A673 (cell line): ENCODE results near the gene SYK. TPM values are rescaled to one million over a fixed set of nuclear protein-coding genes. Genes with fewer than 3 reads are reported as not detected.

Experiments
- BruUV-seq: library from RNA; stranded (reverse); fragments of 400-500 nt; replicated peaks from 2 replicates; lab custom pipeline; 2021; lab: Mats Ljungman, UMichigan
- CTCF ChIA-PET: fragments of 300-600 bp; sonication (Branson Sonifier 250); formaldehyde crosslinking; loops from one replicate; lab custom pipeline; 2022; ENCODE audit warnings: antibody characterized with exemption; lab: Charles Lee
- POLR2A ChIA-PET: fragments of 300-600 bp; sonication (Branson Sonifier 250); formaldehyde crosslinking; loops from one replicate; lab custom pipeline; 2022; ENCODE audit warnings: antibody characterized with exemption; ENCODE audit not compliant: low non-redundant PET; lab: Charles Lee
- DNase-seq: peaks from one replicate; pipeline ENCODE4 v3.0.0-alpha.2; 2015; ENCODE audit warnings: low spot score
- H3K27ac ChIP-seq: fragments of 200-600 bp; sonication (generic); 2 replicates; pipeline ENCODE4 v1.5.1; 2016; ENCODE audit warnings: mixed run types, low read depth, mild to moderate bottlenecking, mixed read lengths, antibody characterized with exemption, low read length; ENCODE audit not compliant: poor library complexity, severe bottlenecking
- H3K27me3 ChIP-seq: fragments of 200-600 bp; sonication (generic); replicated peaks from 2 replicates; pipeline ENCODE4 v1.6.1; 2017; ENCODE audit warnings: mixed run types, low read depth, mild to moderate bottlenecking, mixed read lengths, antibody characterized with exemption, low read length; ENCODE audit not compliant: insufficient read depth, poor library complexity
- H3K36me3 ChIP-seq: fragments of 200-600 bp; sonication (generic); 2 replicates; pipeline ENCODE4 v1.6.1; 2016; ENCODE audit warnings: mixed run types, mild to moderate bottlenecking, mixed read lengths, antibody characterized with exemption, low read length; ENCODE audit not compliant: insufficient read depth, poor library complexity, severe bottlenecking
- H3K4me1 ChIP-seq: fragments of 200-600 bp; sonication (generic); 2 replicates; pipeline ENCODE4 v1.6.1; 2017; ENCODE audit warnings: mixed run types, mild to moderate bottlenecking, mixed read lengths, antibody characterized with exemption, low read length; ENCODE audit not compliant: insufficient read depth, poor library complexity, severe bottlenecking
- H3K4me3 ChIP-seq: fragments of 200-600 bp; sonication (generic); 2 replicates; pipeline ENCODE4 v1.5.1; 2016; ENCODE audit warnings: low read depth, mixed run types, mild to moderate bottlenecking, mixed read lengths, low read length; ENCODE audit not compliant: poor library complexity, severe bottlenecking
- H3K9me3 ChIP-seq: fragments of 200-600 bp; sonication (generic); 2 replicates; pipeline ENCODE4 v1.6.1; 2016; ENCODE audit warnings: mixed run types, low read depth, mild to moderate bottlenecking, mixed read lengths, antibody characterized with exemption, low read length; ENCODE audit not compliant: poor library complexity, severe bottlenecking
- EZH2 ChIP-seq: fragments of 200-600 bp; sonication (generic); IDR thresholded peaks from 2 replicates; pipeline ENCODE4 v1.6.1; 2017; ENCODE audit warnings: borderline replicate concordance, low read depth, mild to moderate bottlenecking, mixed read lengths, antibody characterized with exemption, low read length; ENCODE audit not compliant: poor library complexity, severe bottlenecking
- intact Hi-C: fragments of 100-400 bp; cut with micrococcal nuclease; formaldehyde crosslinking; loops from one replicate; pipeline ENCODE4 v1.10.0; 2022; ENCODE audit not compliant: unreplicated experiment
- total RNA-seq: library from RNA; stranded (reverse); gene quantifications from 2 replicates; pipeline ENCODE4 v1.2.3, GENCODE V29; 2021
- TF ChIP-seq, protein P1 (sequence below): fragments of 300-800, 200-600 bp; sonication (generic); conservative IDR thresholded peaks from 2 replicates; pipeline ENCODE4 v1.5.1; 2017; ENCODE audit warnings: low read depth, mild to moderate bottlenecking, antibody characterized with exemption, low read length, moderate library complexity, mixed read lengths

The SYK gene
- total RNA-seq, 1 experiment from 2014 or later = 14.9 TPM

DNA sequence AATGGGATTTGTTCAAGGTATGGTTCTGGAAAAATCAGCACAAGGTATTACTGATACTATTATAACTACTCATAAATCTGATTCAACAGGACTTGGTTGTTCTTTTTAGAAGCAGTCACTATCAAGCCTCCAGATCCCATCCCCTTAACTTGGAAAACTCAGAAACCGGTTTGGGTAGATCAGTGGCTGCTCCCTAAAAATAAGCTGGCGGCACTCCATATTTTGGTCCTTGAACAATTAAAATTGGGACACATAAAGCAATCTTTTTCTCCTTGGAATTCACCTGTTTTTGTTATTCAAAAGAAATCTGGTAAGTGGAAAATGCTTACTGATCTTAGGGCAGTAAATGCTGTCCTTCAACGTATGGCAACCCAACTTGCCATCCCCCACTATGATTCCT, 104.2 kb downstream of the SYK start:
- Histone ChIP-seq H3K4me3 (no peak overlapping the region), H3K27me3 (no peaks in the 10 kb centered on the region), H3K36me3 (no peaks in the 10 kb centered on the region), H3K27ac (no peak overlapping the region), H3K9me3 (no peaks in the 10 kb centered on the region), H3K4me1 (no peaks in the 10 kb centered on the region)
- TF ChIP-seq, protein P1, sequence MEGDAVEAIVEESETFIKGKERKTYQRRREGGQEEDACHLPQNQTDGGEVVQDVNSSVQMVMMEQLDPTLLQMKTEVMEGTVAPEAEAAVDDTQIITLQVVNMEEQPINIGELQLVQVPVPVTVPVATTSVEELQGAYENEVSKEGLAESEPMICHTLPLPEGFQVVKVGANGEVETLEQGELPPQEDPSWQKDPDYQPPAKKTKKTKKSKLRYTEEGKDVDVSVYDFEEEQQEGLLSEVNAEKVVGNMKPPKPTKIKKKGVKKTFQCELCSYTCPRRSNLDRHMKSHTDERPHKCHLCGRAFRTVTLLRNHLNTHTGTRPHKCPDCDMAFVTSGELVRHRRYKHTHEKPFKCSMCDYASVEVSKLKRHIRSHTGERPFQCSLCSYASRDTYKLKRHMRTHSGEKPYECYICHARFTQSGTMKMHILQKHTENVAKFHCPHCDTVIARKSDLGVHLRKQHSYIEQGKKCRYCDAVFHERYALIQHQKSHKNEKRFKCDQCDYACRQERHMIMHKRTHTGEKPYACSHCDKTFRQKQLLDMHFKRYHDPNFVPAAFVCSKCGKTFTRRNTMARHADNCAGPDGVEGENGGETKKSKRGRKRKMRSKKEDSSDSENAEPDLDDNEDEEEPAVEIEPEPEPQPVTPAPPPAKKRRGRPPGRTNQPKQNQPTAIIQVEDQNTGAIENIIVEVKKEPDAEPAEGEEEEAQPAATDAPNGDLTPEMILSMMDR = no peak
- no peak for TF ChIP-seq EZH2
- no peak for DNase-seq
- no TSS peak for BruUV-seq
- intact Hi-C loops = no loop called here
- ChIA-PET POLR2A (no interaction called here), CTCF (interaction anchor here (1.2 kb wide), 1 partner anchor 10 kb away, joined by 3 read pairs; no protein-coding TSS in a partner anchor)

- CTCF ChIA-PET = interaction anchor here (1.2 kb wide), 1 partner anchor 9 kb away, joined by 3 read pairs; no protein-coding TSS in a partner anchor
Measured at GRCh38 chr9:90906316-90907055, 104.9 kb downstream of the SYK start.

GRCh38 chr9:90907056-90907445, 105.4 kb downstream of the SYK start:
- no TSS peak for BruUV-seq
- POLR2A ChIA-PET = no interaction called here
- no peak overlapping the region for H3K4me3 ChIP-seq
- CTCF ChIA-PET = interaction anchor here (1.2 kb wide), 1 partner anchor 9 kb away, joined by 3 read pairs; no protein-coding TSS in a partner anchor
- intact Hi-C loops = no loop called here
- no peak for TF ChIP-seq EZH2
- TF ChIP-seq, protein P1 = no peak
- no peaks in the 10 kb centered on the region for H3K4me1 ChIP-seq
- H3K9me3 ChIP-seq = no peaks in the 10 kb centered on the region
- no peak for DNase-seq
- H3K27ac ChIP-seq = no peak overlapping the region
- H3K27me3 ChIP-seq = no peaks in the 10 kb centered on the region
- no peaks in the 10 kb centered on the region for H3K36me3 ChIP-seq

More at GRCh38 chr9:90906316-90907055, 104.9 kb downstream of the SYK start:
- H3K27ac ChIP-seq = no peak overlapping the region
- intact Hi-C loops = no loop called here
- no peaks in the 10 kb centered on the region for H3K4me1 ChIP-seq
- POLR2A ChIA-PET = interaction anchor here (0.6 kb wide), 1 partner anchor 40 kb away, joined by 3 read pairs; no protein-coding TSS in a partner anchor
- H3K27me3 ChIP-seq = no peaks in the 10 kb centered on the region
- BruUV-seq = no TSS peak
- H3K36me3 ChIP-seq = no peaks in the 10 kb centered on the region
- no peaks in the 10 kb centered on the region for H3K9me3 ChIP-seq
- no peak overlapping the region for H3K4me3 ChIP-seq
- no peak for DNase-seq
- no peak for TF ChIP-seq EZH2
- TF ChIP-seq, protein P1 = no peak
